Epithelial cell of proximal tubule (primary cell): ENCODE results near the gene MTCL3.

Experiments
- DNase-seq: peaks from one replicate; pipeline ENCODE4 v3.0.0-alpha.2; 2011; ENCODE audit warnings: low read depth
- H3K4me3 ChIP-seq: 2 replicates; pipeline ENCODE4 v1.5.1; 2011; ENCODE audit warnings: low read depth, mild to moderate bottlenecking, low read length
- CTCF ChIP-seq: conservative IDR thresholded peaks from 2 replicates; pipeline ENCODE4 v1.5.1; 2012; ENCODE audit warnings: low read depth, mild to moderate bottlenecking, low read length

The MTCL3 gene

GRCh38 chr6:127456465-127456864 lies 62.7 kb downstream of the MTCL3 start:
- H3K4me3 ChIP-seq = no peak overlapping the region
- DNase-seq = no peak
- TF ChIP-seq CTCF = no peak

- TF ChIP-seq CTCF = no peak
- no peak overlapping the region for H3K4me3 ChIP-seq
- no peak for DNase-seq
These were observed 65.1 kb downstream of the MTCL3 start for GRCh38 chr6:127453845-127454619.

GRCh38 chr6:127452803-127453202 lies 66.3 kb downstream of the MTCL3 start:
- TF ChIP-seq CTCF = no peak
- no peak overlapping the region for H3K4me3 ChIP-seq
- DNase-seq = no peak

- H3K4me3 ChIP-seq = no peak overlapping the region
- TF ChIP-seq CTCF = no peak
- DNase-seq = no peak
These were observed 67.7 kb downstream of the MTCL3 start for GRCh38 chr6:127451388-127451787.

- no peak for DNase-seq
- TF ChIP-seq CTCF = no peak
- H3K4me3 ChIP-seq = no peak overlapping the region
These were observed 71.4 kb downstream of the MTCL3 start for GRCh38 chr6:127447780-127448179.

- H3K4me3 ChIP-seq = no peak overlapping the region
- TF ChIP-seq CTCF = no peak
- no peak for DNase-seq
These were observed 72.8 kb downstream of the MTCL3 start for GRCh38 chr6:127446356-127446755.

- no peak for TF ChIP-seq CTCF
- DNase-seq = no peak
- no peak overlapping the region for H3K4me3 ChIP-seq
These were observed 77.3 kb downstream of the MTCL3 start for GRCh38 chr6:127441881-127442280.
